ENCODE results near the gene TMC5.
"Not testable (repeated sequence)": the region's sequence is repeated elsewhere in the genome, so short reads cannot be mapped to it uniquely, and the experiment has no call there.

The TMC5 gene

GRCh38 chr16:19417640-19418039, at the start of gene TMC5:
Gene TMC5 (plus strand): TSS chr16:19417883. CDS start chr16:19440039, 22,156 bp downstream.
- no peak for DNase-seq

GRCh38 chr16:19372541-19372940, 45.1 kb upstream of the TMC5 start:
- not testable (repeated sequence) for DNase-seq

GRCh38 chr16:19374402-19374801, 43.3 kb upstream of the TMC5 start:
- DNase-seq = no peak

GRCh38 chr16:19375561-19376158, 42.0 kb upstream of the TMC5 start:
- peak; percentile 71 for DNase-seq

GRCh38 chr16:19377864-19378263, 39.8 kb upstream of the TMC5 start:
- no peak for DNase-seq

GRCh38 chr16:19378511-19378910, 39.2 kb upstream of the TMC5 start:
- DNase-seq = no peak

- no peak for DNase-seq
These were observed 37.8 kb upstream of the TMC5 start for GRCh38 chr16:19379838-19380237.

GRCh38 chr16:19380328-19380727, 37.4 kb upstream of the TMC5 start:
- DNase-seq = peak; percentile 89

GRCh38 chr16:19382084-19382801, 35.4 kb upstream of the TMC5 start:
- peak; percentile 79 for DNase-seq

- no peak for DNase-seq
These were observed 34.5 kb upstream of the TMC5 start for GRCh38 chr16:19382887-19383816.

- peak; percentile 61 for DNase-seq
These were observed 33.0 kb upstream of the TMC5 start for GRCh38 chr16:19384656-19385055.

- DNase-seq = no peak
These were observed 31.2 kb upstream of the TMC5 start for GRCh38 chr16:19386525-19386924.

- DNase-seq = peak; percentile 26
These were observed 28.4 kb upstream of the TMC5 start for GRCh38 chr16:19389246-19389645.

- DNase-seq = not testable (repeated sequence)
These were observed 26.4 kb upstream of the TMC5 start for GRCh38 chr16:19391185-19391776.

- no peak for DNase-seq
These were observed 25.3 kb upstream of the TMC5 start for GRCh38 chr16:19392352-19392751.

- no peak for DNase-seq
These were observed 24.2 kb upstream of the TMC5 start for GRCh38 chr16:19393226-19394111.

GRCh38 chr16:19395646-19396267, 21.9 kb upstream of the TMC5 start:
- DNase-seq = not testable (repeated sequence)

GRCh38 chr16:19396555-19397011, 21.1 kb upstream of the TMC5 start:
- DNase-seq = no peak

GRCh38 chr16:19397373-19397772, 20.3 kb upstream of the TMC5 start:
- DNase-seq = not testable (repeated sequence)

GRCh38 chr16:19400711-19401110, 17.0 kb upstream of the TMC5 start:
- DNase-seq = peak; percentile 4

- no peak for DNase-seq
These were observed 10.7 kb upstream of the TMC5 start for GRCh38 chr16:19406891-19407491.

Measured in NCI-H2171 treated with DMSO at 0.1 percent for 48 hours (cell line).